Measurements from ENCODE around the gene XPO1. TPM values are rescaled to one million over a fixed set of nuclear protein-coding genes. Genes with fewer than 3 reads are reported as not detected.

Gene XPO1
- total and polyA plus RNA-seq, 12 donors: 48.6 to 137 (median 79.1) TPM

DNA sequence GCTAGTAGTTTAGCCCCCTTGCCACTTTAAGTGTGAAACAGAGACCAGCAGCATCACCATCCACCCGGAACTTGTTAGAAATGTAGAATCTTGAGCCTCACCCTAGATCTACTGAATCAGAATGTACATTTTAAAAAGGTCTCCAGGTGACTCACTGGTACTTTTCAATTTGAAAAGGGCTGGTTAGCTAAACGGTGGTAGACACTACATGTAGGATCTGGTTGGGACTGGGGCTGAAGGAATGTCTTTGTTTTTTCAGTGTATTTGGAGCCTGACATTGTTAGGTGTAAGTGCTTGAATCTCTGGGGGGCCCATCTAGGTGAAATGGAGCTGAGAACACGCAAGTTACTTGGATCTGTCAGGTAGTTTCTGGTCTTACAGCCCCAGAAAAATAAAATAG, 44.0 kb upstream of the XPO1 start:
- no peaks in the 10 kb centered on the region for H3K4me1 ChIP-seq (replicated peaks in 1 of 2)
- TF ChIP-seq, protein P1, sequence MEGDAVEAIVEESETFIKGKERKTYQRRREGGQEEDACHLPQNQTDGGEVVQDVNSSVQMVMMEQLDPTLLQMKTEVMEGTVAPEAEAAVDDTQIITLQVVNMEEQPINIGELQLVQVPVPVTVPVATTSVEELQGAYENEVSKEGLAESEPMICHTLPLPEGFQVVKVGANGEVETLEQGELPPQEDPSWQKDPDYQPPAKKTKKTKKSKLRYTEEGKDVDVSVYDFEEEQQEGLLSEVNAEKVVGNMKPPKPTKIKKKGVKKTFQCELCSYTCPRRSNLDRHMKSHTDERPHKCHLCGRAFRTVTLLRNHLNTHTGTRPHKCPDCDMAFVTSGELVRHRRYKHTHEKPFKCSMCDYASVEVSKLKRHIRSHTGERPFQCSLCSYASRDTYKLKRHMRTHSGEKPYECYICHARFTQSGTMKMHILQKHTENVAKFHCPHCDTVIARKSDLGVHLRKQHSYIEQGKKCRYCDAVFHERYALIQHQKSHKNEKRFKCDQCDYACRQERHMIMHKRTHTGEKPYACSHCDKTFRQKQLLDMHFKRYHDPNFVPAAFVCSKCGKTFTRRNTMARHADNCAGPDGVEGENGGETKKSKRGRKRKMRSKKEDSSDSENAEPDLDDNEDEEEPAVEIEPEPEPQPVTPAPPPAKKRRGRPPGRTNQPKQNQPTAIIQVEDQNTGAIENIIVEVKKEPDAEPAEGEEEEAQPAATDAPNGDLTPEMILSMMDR (IDR thresholded peaks at IDR 0.05): no peak
- TF ChIP-seq POLR2A (IDR thresholded peaks at IDR 0.05): no peak

DNA sequence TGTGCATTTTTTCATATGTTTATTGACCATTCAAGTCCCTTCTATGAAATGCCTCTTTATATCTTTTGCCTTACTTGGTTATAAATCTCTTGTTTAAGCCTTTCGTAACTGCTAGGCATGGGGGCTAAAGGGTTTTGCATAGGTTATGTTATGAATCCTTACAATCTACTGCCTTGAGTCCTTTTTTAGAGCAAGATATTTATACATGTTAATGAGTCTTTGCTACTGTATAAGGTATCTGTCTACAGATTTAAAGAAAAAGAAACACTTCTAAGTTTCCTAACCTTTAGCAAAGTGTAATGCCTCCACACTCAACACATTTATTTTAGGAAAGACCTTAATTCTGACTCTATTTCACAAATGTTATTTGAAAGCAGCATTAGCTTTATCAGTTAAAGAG, 43.6 kb upstream of the XPO1 start:
- intact Hi-C loops (cut with DNase I): no loop called here
- WGBS, 4 donors: 91 to 98% (median 96%) methylated on average over 1 of the region's 1 CpG
- no peak overlapping the region for H3K27ac ChIP-seq

More for the DNA sequence above, 44.0 kb upstream of the XPO1 start:
- DNase-seq: no peak
- 71 to 88% (median 78%) methylated on average over 3 of the region's 3 CpGs for WGBS, 4 donors
- Histone ChIP-seq H3K9me3 (replicated peaks in 1 of 3) (no peaks in the 10 kb centered on the region), H3K36me3 (replicated peaks in 1 of 2) (no peaks in the 10 kb centered on the region), H3K27me3 (no peaks in the 10 kb centered on the region), H3K4me3 (no peak overlapping the region), H3K27ac (no peak overlapping the region)
- intact Hi-C loops (cut with DNase I): no loop called here

DNA sequence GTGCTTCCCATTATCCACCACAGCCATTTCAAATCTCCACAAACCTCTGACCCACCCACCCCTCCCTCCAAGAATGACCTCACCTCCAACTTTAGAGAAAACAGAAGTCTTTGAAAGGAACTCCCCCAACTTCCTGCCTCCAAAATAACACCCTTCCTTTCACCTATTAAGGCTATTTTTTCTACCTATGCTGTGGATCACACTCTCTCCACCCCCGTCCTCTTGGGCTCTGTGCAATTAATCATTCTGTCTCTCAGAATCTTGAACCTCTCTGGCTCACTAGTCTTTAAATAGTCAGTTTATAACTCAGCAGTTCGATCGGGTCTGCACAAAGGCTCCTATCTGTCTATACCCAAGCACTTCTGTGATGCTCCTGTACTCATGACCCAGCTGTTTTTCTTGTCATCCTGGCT, 37.3 kb upstream of the XPO1 start:
- 42 to 56% (median 51%) methylated on average over 3 of the region's 3 CpGs for WGBS, 4 donors
- H3K4me3 ChIP-seq: no peak overlapping the region
- no peak overlapping the region for H3K27ac ChIP-seq
- H3K9me3 ChIP-seq (replicated peaks in 1 of 3): no peaks in the 10 kb centered on the region
- no peak for DNase-seq
- TF ChIP-seq, protein P1 (IDR thresholded peaks at IDR 0.05): no peak
- no peak for TF ChIP-seq POLR2A (IDR thresholded peaks at IDR 0.05)
- H3K36me3 ChIP-seq (replicated peaks in 1 of 2): no peaks in the 10 kb centered on the region
- no peaks in the 10 kb centered on the region for H3K4me1 ChIP-seq (replicated peaks in 1 of 2)
- H3K27me3 ChIP-seq: no peaks in the 10 kb centered on the region
- intact Hi-C loops (cut with DNase I): no loop called here

More for the DNA sequence above, 43.6 kb upstream of the XPO1 start:
- no peak for DNase-seq
- Histone ChIP-seq H3K4me1 (replicated peaks in 1 of 2) (no peaks in the 10 kb centered on the region), H3K36me3 (replicated peaks in 1 of 2) (no peaks in the 10 kb centered on the region), H3K9me3 (replicated peaks in 1 of 3) (no peaks in the 10 kb centered on the region), H3K27me3 (no peaks in the 10 kb centered on the region), H3K4me3 (no peak overlapping the region)
- TF ChIP-seq, protein P1 (IDR thresholded peaks at IDR 0.05): no peak
- TF ChIP-seq POLR2A (IDR thresholded peaks at IDR 0.05): no peak

DNA sequence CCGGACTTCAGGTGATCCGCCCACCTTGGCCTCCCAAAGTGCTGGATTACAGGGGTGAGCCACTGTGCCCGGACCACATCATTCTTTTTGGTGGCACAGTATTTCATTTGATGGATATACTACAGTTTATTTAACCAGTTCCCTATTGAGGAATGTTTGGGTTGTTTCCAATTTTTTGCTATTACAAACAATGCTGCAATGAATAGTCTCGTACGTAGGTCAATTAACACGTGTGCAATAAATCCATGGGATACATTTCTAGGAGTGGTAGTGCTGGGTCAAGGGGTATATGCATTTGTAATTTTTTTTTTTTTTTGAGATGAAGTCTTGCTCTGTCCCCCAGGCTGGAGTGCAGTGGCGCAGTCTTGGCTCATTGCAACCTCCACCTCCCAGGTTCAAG, 28.4 kb upstream of the XPO1 start:
- no peaks in the 10 kb centered on the region for H3K9me3 ChIP-seq (replicated peaks in 1 of 3)
- intact Hi-C loops (cut with DNase I): no loop called here
- H3K27ac ChIP-seq: no peak overlapping the region
- TF ChIP-seq, protein P1 (IDR thresholded peaks at IDR 0.05): no peak
- WGBS, 4 donors: 83 to 87% (median 85%) methylated on average over 6 to 7 of the region's 7 CpGs
- no peak overlapping the region for H3K4me3 ChIP-seq
- no peaks in the 10 kb centered on the region for H3K36me3 ChIP-seq (replicated peaks in 1 of 2)
- DNase-seq: no peak
- no peaks in the 10 kb centered on the region for H3K27me3 ChIP-seq
- H3K4me1 ChIP-seq (replicated peaks in 1 of 2): no peaks in the 10 kb centered on the region
